OCI-LY7 (cell line): ENCODE data around the gene GBA2. TPM values are rescaled to one million over a fixed set of nuclear protein-coding genes. Genes with fewer than 3 reads are reported as not detected.

Experiments
- BruUV-seq: library from RNA; stranded (reverse); fragments of 400-500 nt; replicated peaks from 2 replicates; lab custom pipeline; 2021; lab: Mats Ljungman, UMichigan
- CTCF ChIA-PET: fragments of 300-600 bp; sonication (Branson Sonifier 250); formaldehyde crosslinking; loops from one replicate; lab custom pipeline; 2022; ENCODE audit warnings: antibody characterized with exemption; ENCODE audit not compliant: unreplicated experiment; lab: Charles Lee
- POLR2A ChIA-PET: fragments of 300-600 bp; sonication (Branson Sonifier 250); formaldehyde crosslinking; loops from one replicate; lab custom pipeline; 2022; ENCODE audit warnings: antibody characterized with exemption; lab: Charles Lee
- DNase-seq: peaks from one replicate; pipeline ENCODE4 v3.0.0-alpha.2; 2015; ENCODE audit warnings: low spot score
- H2AFZ ChIP-seq: fragments of 200-600 bp; sonication (generic), shearing (Covaris generic); 2 replicates; pipeline ENCODE4 v1.6.1; 2014; ENCODE audit warnings: mild to moderate bottlenecking, antibody characterized with exemption, low read length, moderate library complexity
- H3K27ac ChIP-seq: fragments of 200-600 bp; sonication (generic); 2 replicates; pipeline ENCODE4 v1.5.1; 2014; ENCODE audit warnings: mixed run types, low read depth, mild to moderate bottlenecking, moderate library complexity, low read length, inconsistent platforms; ENCODE audit not compliant: poor library complexity, severe bottlenecking
- H3K36me3 ChIP-seq: fragments of 200-600 bp; sonication (generic); 2 replicates; pipeline ENCODE4 v1.6.1; 2014; ENCODE audit warnings: mild to moderate bottlenecking, antibody characterized with exemption, low read length, moderate library complexity, mixed read lengths; ENCODE audit not compliant: insufficient read depth
- H3K4me1 ChIP-seq: fragments of 200-600 bp; sonication (generic); 2 replicates; pipeline ENCODE4 v1.5.1; 2014; ENCODE audit warnings: mild to moderate bottlenecking, low read length; ENCODE audit not compliant: insufficient read depth, poor library complexity, severe bottlenecking
- H3K4me2 ChIP-seq: fragments of 200-600 bp; sonication (generic); 2 replicates; pipeline ENCODE4 v1.6.1; 2014; ENCODE audit warnings: mild to moderate bottlenecking, low read length
- H3K4me3 ChIP-seq: fragments of 200-600 bp; sonication (generic); 2 replicates; pipeline ENCODE4 v1.5.1; 2014; ENCODE audit warnings: mild to moderate bottlenecking, low read depth, low read length; ENCODE audit not compliant: poor library complexity, severe bottlenecking
- H3K79me2 ChIP-seq: fragments of 200-600 bp; sonication (generic); 2 replicates; pipeline ENCODE4 v1.6.1; 2016; ENCODE audit warnings: low read depth, mild to moderate bottlenecking, low read length, moderate library complexity, mixed read lengths; ENCODE audit not compliant: insufficient read depth
- H3K9me2 ChIP-seq: fragments of 200-600 bp; sonication (generic); 2 replicates; pipeline ENCODE4 v1.6.1; 2016; ENCODE audit warnings: mild to moderate bottlenecking, low read length, mixed read lengths; ENCODE audit not compliant: insufficient read depth
- H3K9me3 ChIP-seq: fragments of 200-600 bp; sonication (generic); 2 replicates; pipeline ENCODE4 v1.6.1; 2014; ENCODE audit warnings: mild to moderate bottlenecking, mixed run types, low read length, mixed read lengths
- H4K20me1 ChIP-seq: fragments of 200-600 bp; sonication (generic); 2 replicates; pipeline ENCODE4 v1.6.1; 2014; ENCODE audit warnings: mild to moderate bottlenecking, antibody characterized with exemption, low read length, moderate library complexity, mixed read lengths; ENCODE audit not compliant: insufficient read depth
- CTCF ChIP-seq: fragments of 200-600 bp; sonication (generic); conservative IDR thresholded peaks from 2 replicates; pipeline ENCODE4 v1.5.1; 2014; ENCODE audit warnings: mild to moderate bottlenecking, antibody characterized with exemption, low read length, moderate library complexity, mixed read lengths
- EZH2phosphoT487 ChIP-seq: fragments of 200-600 bp; sonication (generic); IDR thresholded peaks from 2 replicates; pipeline ENCODE4 v1.6.1; 2018; ENCODE audit warnings: low read depth, borderline replicate concordance, mild to moderate bottlenecking, mixed run types, antibody characterized with exemption, low read length, moderate library complexity, mixed read lengths
- intact Hi-C: fragments of 100-400 bp; cut with micrococcal nuclease; formaldehyde crosslinking; loops from one replicate; pipeline ENCODE4 v1.10.0; 2022; ENCODE audit not compliant: unreplicated experiment
- total RNA-seq, 2 experiments: library from RNA; depleted of rRNA in 1 of 2; stranded (reverse); fragments of >200 nt in 1 of 2; shearing (Covaris generic) in 1 of 2; gene quantifications; 2 replicates each; pipeline ENCODE4 v1.2.3, GENCODE V29; 2014 to 2022

GBA2 gene
- total RNA-seq, 2 experiments from 2014 or later: 66.0 to 68.2 TPM

GRCh38 chr9:35790385-35791296 lies 41.6 kb upstream of the GBA2 start:
- POLR2A ChIA-PET: interaction anchor here (0.6 to 1.1 kb wide), 4 partner anchors 12 to 60 kb away, joined by 3 to 4 read pairs (median 3); no protein-coding TSS in a partner anchor
- no TSS peak for BruUV-seq
- TF ChIP-seq EZH2phosphoT487 (no peak), CTCF (peak; percentile 95)
- H3K36me3 ChIP-seq: peaks cover 3% of the 10 kb centered on the region; the same call in 1 of the 2 replicates
- H3K4me1 ChIP-seq: peaks cover 12% of the 10 kb centered on the region
- no peaks in the 10 kb centered on the region for H3K9me2 ChIP-seq
- no peak overlapping the region for H3K4me3 ChIP-seq
- H3K79me2 ChIP-seq: no peaks in the 10 kb centered on the region
- H4K20me1 ChIP-seq: no peaks in the 10 kb centered on the region
- no peak overlapping the region for H2AFZ ChIP-seq
- H3K4me2 ChIP-seq: no peak overlapping the region
- no peaks in the 10 kb centered on the region for H3K9me3 ChIP-seq
- H3K27ac ChIP-seq: no peak overlapping the region
- peak; percentile 73 for DNase-seq
- CTCF ChIA-PET: interaction anchor here (0.6 to 1.4 kb wide), 6 partner anchors 15 to 92 kb away, joined by 3 to 5 read pairs (median 3); partner anchors contain the start of gene HINT2
- intact Hi-C loops: loop anchor here (1.0 to 10.0 kb wide), 3 partner anchors 36 to 234 kb away; no protein-coding TSS in a partner anchor

GRCh38 chr9:35790025-35790384 lies 41.0 kb upstream of the GBA2 start:
- no peak overlapping the region for H3K4me3 ChIP-seq
- no peak overlapping the region for H3K4me2 ChIP-seq
- peaks cover 3% of the 10 kb centered on the region; the same call in 1 of the 2 replicates for H3K36me3 ChIP-seq
- POLR2A ChIA-PET: interaction anchor here (0.6 to 1.1 kb wide), 4 partner anchors 12 to 59 kb away, joined by 3 to 4 read pairs (median 3); no protein-coding TSS in a partner anchor
- CTCF ChIA-PET: interaction anchor here (0.6 to 1.4 kb wide), 6 partner anchors 15 to 92 kb away, joined by 3 to 5 read pairs (median 3); partner anchors contain the start of gene HINT2
- TF ChIP-seq EZH2phosphoT487 (no peak), CTCF (no peak)
- no peaks in the 10 kb centered on the region for H3K79me2 ChIP-seq
- no peak overlapping the region for H3K27ac ChIP-seq
- no peaks in the 10 kb centered on the region for H4K20me1 ChIP-seq
- DNase-seq: no peak
- H2AFZ ChIP-seq: no peak overlapping the region
- H3K4me1 ChIP-seq: peaks cover 18% of the 10 kb centered on the region
- no peaks in the 10 kb centered on the region for H3K9me3 ChIP-seq
- H3K9me2 ChIP-seq: no peaks in the 10 kb centered on the region
- BruUV-seq: no TSS peak
- intact Hi-C loops: loop anchor here (1.0 to 10.0 kb wide), 3 partner anchors 36 to 235 kb away; no protein-coding TSS in a partner anchor
